Dedifferentiated amniotic fluid mesenchymal stem cell (primary cell): ENCODE results near the gene RFNG.

Source experiments
- DNase-seq: peaks from one replicate; pipeline ENCODE4 v3.0.0-alpha.2; 2016; ENCODE audit errors: extremely low spot score

The RFNG gene

GRCh38 chr17:81999976-82000802 is 51.4 kb downstream of the RFNG start:
- no peak for DNase-seq

GRCh38 chr17:81999587-81999975 is 52.0 kb downstream of the RFNG start:
- no peak for DNase-seq

- no peak for DNase-seq
These were observed 52.7 kb downstream of the RFNG start for GRCh38 chr17:81998691-81999438.

- no peak for DNase-seq
These were observed 53.4 kb downstream of the RFNG start for GRCh38 chr17:81998212-81998611.
